K562 (cell line): ENCODE results near the gene GLB1L2. TPM values are rescaled to one million over a fixed set of nuclear protein-coding genes. Genes with fewer than 3 reads are reported as not detected.
A peak's percentile ranks its signal among the peaks of the same experiment; 100 is the strongest.

ENCODE experiments used
- ATAC-seq: fragments of 200-7000 bp; cut with Tn5 transposase; 3 replicates; pipeline ENCODE4 v1.9.1; 2020; ENCODE audit warnings: moderate library complexity
- BruUV-seq: library from RNA; stranded (reverse); fragments of 400-500 nt; replicated peaks from 2 replicates; lab custom pipeline; 2021; lab: Mats Ljungman, UMichigan
- CTCF ChIA-PET: fragments of 300-600 bp; formaldehyde crosslinking; extraction: SDS; loops from one replicate; lab custom pipeline; 2021; ENCODE audit warnings: low intra/inter-chr PET ratio; lab: Yijun Ruan, JAX
- POLR2A ChIA-PET: fragments of 300-600, 350-650 bp; sonication (Branson Sonifier 250); formaldehyde crosslinking; extraction: SDS; loops from one replicate; lab custom pipeline; 2021; ENCODE audit warnings: antibody characterized with exemption, inconsistent platforms; lab: Yijun Ruan, JAX
- DNase-seq, 4 experiments: peaks; one replicate each; pipeline versions ENCODE4 v3.0.0 to v3.0.0-alpha.2; 2011 to 2018; ENCODE audit warnings: low spot score in 3 of 4, mixed read lengths in 3 of 4; ENCODE audit errors: extremely low read depth in 1 of 4
- FAIRE-seq: peaks from 2 replicates; lab custom pipeline; 2011; peaks lifted over from hg19 to GRCh38; lab: Jason Lieb, UNC
- H2AFZ ChIP-seq: 2 replicates; pipeline ENCODE4 v1.6.0; 2011; ENCODE audit warnings: low read depth, low read length, control low read depth, inconsistent platforms
- H3K27ac ChIP-seq: fragments of 200-600 bp; 3 replicates; pipeline ENCODE4 v1.8.0; 2011; ENCODE audit warnings: low read depth, mild to moderate bottlenecking, control low read depth, inconsistent platforms, low read length, moderate library complexity, mixed read lengths; ENCODE audit errors: extremely low read depth
- H3K27me3 ChIP-seq, 2 experiments: fragments of 300-600 bp in 1 of 2; 2 replicates in 1 of 2; 3 replicates in 1 of 2; pipeline versions ENCODE4 v1.6.0 to v1.8.0; 2011; ENCODE audit warnings: inconsistent platforms in 2 of 2, low read length in 2 of 2, mild to moderate bottlenecking in 1 of 2, mixed read lengths in 1 of 2, moderate library complexity in 1 of 2; ENCODE audit not compliant: control insufficient read depth in 2 of 2, insufficient read depth in 2 of 2
- H3K36me3 ChIP-seq: fragments of 300-600 bp; 3 replicates; pipeline ENCODE4 v1.8.0; 2011; ENCODE audit warnings: mild to moderate bottlenecking, low read length, inconsistent platforms; ENCODE audit not compliant: control insufficient read depth, insufficient read depth
- H3K4me1 ChIP-seq, 2 experiments: fragments of 200-600 bp in 1 of 2; replicated peaks in 1 of 2; 2 replicates in 1 of 2; 3 replicates in 1 of 2; pipeline versions ENCODE4 v1.5.1 to v1.8.0; 2011; ENCODE audit warnings: inconsistent platforms in 2 of 2, low read length in 2 of 2, mild to moderate bottlenecking in 1 of 2, mixed read lengths in 1 of 2, moderate library complexity in 1 of 2; ENCODE audit not compliant: control insufficient read depth in 2 of 2, insufficient read depth in 2 of 2
- H3K4me2 ChIP-seq: 2 replicates; pipeline ENCODE4 v1.6.1; 2011; ENCODE audit warnings: low read length, control low read depth, inconsistent platforms, mixed read lengths; ENCODE audit not compliant: insufficient read depth
- H3K4me3 ChIP-seq: fragments of 200-600 bp; sonication (generic), shearing (Covaris generic); 2 replicates; pipeline ENCODE4 v1.5.1; 2016; ENCODE audit warnings: control low read depth, inconsistent platforms
- H3K79me2 ChIP-seq: fragments of 200-600 bp; 3 replicates; pipeline ENCODE4 v1.8.0; 2011; ENCODE audit warnings: low read length, inconsistent platforms; ENCODE audit not compliant: control insufficient read depth, insufficient read depth
- H3K9ac ChIP-seq, 2 experiments: 2 replicates each; pipeline versions ENCODE4 v1.6.0 to v1.6.1; 2011; ENCODE audit warnings: low read depth in 2 of 2, low read length in 2 of 2, control low read depth in 1 of 2, inconsistent platforms in 1 of 2, mild to moderate bottlenecking in 1 of 2, mixed read lengths in 1 of 2; ENCODE audit not compliant: insufficient read depth in 1 of 2
- H3K9me1 ChIP-seq: one replicate; pipeline ENCODE4 v1.6.0; 2011; ENCODE audit warnings: inconsistent platforms, mild to moderate bottlenecking, low read length, moderate library complexity; ENCODE audit not compliant: control insufficient read depth, insufficient read depth
- H3K9me3 ChIP-seq: replicated peaks from 2 replicates; pipeline ENCODE4 v1.5.1; 2011; ENCODE audit warnings: low read depth, low read length, inconsistent platforms; ENCODE audit not compliant: control insufficient read depth, insufficient read depth
- H4K20me1 ChIP-seq: replicated peaks from 2 replicates; pipeline ENCODE4 v1.6.1; 2011; ENCODE audit warnings: low read length, inconsistent platforms, mixed read lengths; ENCODE audit not compliant: control insufficient read depth, insufficient read depth
- XRCC5 ChIP-seq: fragments of 200-400 bp; formaldehyde crosslinking; IDR thresholded peaks from 2 replicates; pipeline ENCODE4 v1.6.1; 2017; ENCODE audit warnings: low read depth, mild to moderate bottlenecking, low read length
- ZNF146 ChIP-seq: IDR thresholded peaks from one replicate; pipeline ENCODE4 v1.6.1; 2018; ENCODE audit warnings: missing compliant biosample characterization; ENCODE audit not compliant: unreplicated experiment
- WGBS: fragments of 100-300 bp; shearing (Covaris generic); methylation state at CpG from one replicate; pipeline ENCODE4 v1.1.6; 2016; ENCODE audit warnings: low coverage, mixed read lengths; ENCODE audit not compliant: insufficient coverage; ENCODE audit errors: missing lambda C conversion rate; 5-methylcytosine and 5-hydroxymethylcytosine counted together
- in situ Hi-C: fragments of 300-500 bp; cut with MboI; formaldehyde crosslinking; loops from 4 replicates; pipeline ENCODE4 v1.15.0; 2018; ENCODE audit warnings: inconsistent platforms, mixed read lengths
- intact Hi-C: fragments of 100-400 bp; cut with micrococcal nuclease; formaldehyde crosslinking; loops from 2 replicates; pipeline ENCODE4 v1.14.2; 2022
- polyA plus RNA-seq, 8 experiments: library from polyadenylated mRNA; depleted of rRNA in 4 of 8; stranded (reverse) in 5 of 8; unstranded in 3 of 8; fragments of >200 nt; fragmentation: Nextera tagmentation in 2 of 8; fragmentation: Illumina TruSeq in 1 of 8; extraction: Ambion mirVana in 2 of 8; extraction: Trizol in 1 of 8; gene quantifications; 2 replicates each; pipeline versions ENCODE4 v1.2.1 to v1.2.3, GENCODE V29; 2011 to 2014; ENCODE audit warnings: inconsistent platforms in 1 of 8, missing spikeins in 1 of 8
- total RNA-seq, 7 experiments: library from RNA; depleted of rRNA in 6 of 7; stranded (reverse); fragments of >200 nt in 6 of 7; fragmentation: Illumina TruSeq in 2 of 7; extraction: Trizol in 2 of 7; gene quantifications; 2 replicates each; pipeline versions ENCODE4 v1.2.1 to v1.2.3, GENCODE V29; 2011 to 2021; ENCODE audit warnings: low replicate concordance in 1 of 7
- TF ChIP-seq, protein P1 (sequence below): fragments of 450-650 bp; IDR thresholded peaks from 2 replicates; pipeline ENCODE4 v1.6.1; 2017; ENCODE audit warnings: mild to moderate bottlenecking, moderate library complexity
- TF ChIP-seq, protein P2 (sequence below): sonication (generic); formaldehyde crosslinking; IDR thresholded peaks from 2 replicates; pipeline ENCODE4 v1.8.0; 2022; ENCODE audit warnings: mild to moderate bottlenecking, missing genetic modification reagents, borderline replicate concordance

GLB1L2 gene
- total and polyA plus RNA-seq, 9 of the 15 experiments (the other 6 are each of a cell fraction or from before 2014, with no cell fraction given), result 0.84 to 21.4 (median 13.8) TPM

GRCh38 chr11:134388590-134388989, 56.8 kb downstream of the GLB1L2 start:
- in situ Hi-C loops (no loop called here), intact Hi-C loops (no loop called here)
- peaks cover 30 to 80% of the 10 kb centered on the region in 2 experiments for H3K27me3 ChIP-seq
- no peak overlapping the region for H3K4me2 ChIP-seq
- WGBS, result 4% methylated on average over 4 of the region's 4 CpGs
- no peak overlapping the region for H3K27ac ChIP-seq
- no peaks in the 10 kb centered on the region for H3K9me3 ChIP-seq
- no peak overlapping the region for H3K9ac ChIP-seq
- no peaks in the 10 kb centered on the region for H3K4me1 ChIP-seq
- TF ChIP-seq, protein P1, sequence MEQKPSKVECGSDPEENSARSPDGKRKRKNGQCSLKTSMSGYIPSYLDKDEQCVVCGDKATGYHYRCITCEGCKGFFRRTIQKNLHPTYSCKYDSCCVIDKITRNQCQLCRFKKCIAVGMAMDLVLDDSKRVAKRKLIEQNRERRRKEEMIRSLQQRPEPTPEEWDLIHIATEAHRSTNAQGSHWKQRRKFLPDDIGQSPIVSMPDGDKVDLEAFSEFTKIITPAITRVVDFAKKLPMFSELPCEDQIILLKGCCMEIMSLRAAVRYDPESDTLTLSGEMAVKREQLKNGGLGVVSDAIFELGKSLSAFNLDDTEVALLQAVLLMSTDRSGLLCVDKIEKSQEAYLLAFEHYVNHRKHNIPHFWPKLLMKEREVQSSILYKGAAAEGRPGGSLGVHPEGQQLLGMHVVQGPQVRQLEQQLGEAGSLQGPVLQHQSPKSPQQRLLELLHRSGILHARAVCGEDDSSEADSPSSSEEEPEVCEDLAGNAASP, result no peak
- no peak for TF ChIP-seq XRCC5
- TF ChIP-seq, protein P2, sequence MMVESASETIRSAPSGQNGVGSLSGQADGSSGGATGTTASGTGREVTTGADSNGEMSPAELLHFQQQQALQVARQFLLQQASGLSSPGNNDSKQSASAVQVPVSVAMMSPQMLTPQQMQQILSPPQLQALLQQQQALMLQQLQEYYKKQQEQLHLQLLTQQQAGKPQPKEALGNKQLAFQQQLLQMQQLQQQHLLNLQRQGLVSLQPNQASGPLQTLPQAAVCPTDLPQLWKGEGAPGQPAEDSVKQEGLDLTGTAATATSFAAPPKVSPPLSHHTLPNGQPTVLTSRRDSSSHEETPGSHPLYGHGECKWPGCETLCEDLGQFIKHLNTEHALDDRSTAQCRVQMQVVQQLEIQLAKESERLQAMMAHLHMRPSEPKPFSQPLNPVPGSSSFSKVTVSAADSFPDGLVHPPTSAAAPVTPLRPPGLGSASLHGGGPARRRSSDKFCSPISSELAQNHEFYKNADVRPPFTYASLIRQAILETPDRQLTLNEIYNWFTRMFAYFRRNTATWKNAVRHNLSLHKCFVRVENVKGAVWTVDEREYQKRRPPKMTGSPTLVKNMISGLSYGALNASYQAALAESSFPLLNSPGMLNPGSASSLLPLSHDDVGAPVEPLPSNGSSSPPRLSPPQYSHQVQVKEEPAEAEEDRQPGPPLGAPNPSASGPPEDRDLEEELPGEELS (CRISPR knock-in tag), result no peak
- peak; percentile 82 for TF ChIP-seq ZNF146 (CRISPR knock-in tag)
- no peaks in the 10 kb centered on the region for H3K79me2 ChIP-seq
- H3K36me3 ChIP-seq, result no peaks in the 10 kb centered on the region
- POLR2A ChIA-PET, result no interaction called here
- FAIRE-seq (no peak), ATAC-seq (no peak), DNase-seq (no peak)
- BruUV-seq, result no TSS peak
- H4K20me1 ChIP-seq, result peaks cover 20% of the 10 kb centered on the region
- peaks cover 6% of the 10 kb centered on the region for H3K9me1 ChIP-seq
- H2AFZ ChIP-seq, result no peak overlapping the region
- CTCF ChIA-PET, result no interaction called here
- no peak overlapping the region for H3K4me3 ChIP-seq
